ENCODE results near the gene IRAK3.

DNA sequence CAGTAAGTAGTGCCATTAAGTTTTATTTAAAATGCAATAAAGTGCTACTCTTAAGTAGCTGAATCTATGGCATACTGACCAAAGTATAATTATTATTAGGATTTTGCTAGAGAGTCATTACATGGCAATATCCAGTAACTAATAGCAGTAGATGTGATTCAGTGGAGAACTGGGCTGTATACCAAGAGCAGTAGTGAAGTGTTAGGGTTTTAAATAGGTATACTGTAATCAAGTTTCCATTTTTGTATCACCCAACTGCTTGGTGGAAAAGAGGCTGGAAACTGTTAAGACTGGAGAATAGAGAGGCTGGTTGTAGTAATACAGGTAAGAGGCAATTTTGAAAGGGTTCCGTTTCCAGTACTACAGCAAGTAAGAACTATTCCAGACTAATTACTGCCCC lies 45.1 kb upstream of the IRAK3 start:
- TF ChIP-seq POLR2A (IDR thresholded peaks at IDR 0.05; ENCODE audit: low read depth): no peak
- TF ChIP-seq, protein P1, sequence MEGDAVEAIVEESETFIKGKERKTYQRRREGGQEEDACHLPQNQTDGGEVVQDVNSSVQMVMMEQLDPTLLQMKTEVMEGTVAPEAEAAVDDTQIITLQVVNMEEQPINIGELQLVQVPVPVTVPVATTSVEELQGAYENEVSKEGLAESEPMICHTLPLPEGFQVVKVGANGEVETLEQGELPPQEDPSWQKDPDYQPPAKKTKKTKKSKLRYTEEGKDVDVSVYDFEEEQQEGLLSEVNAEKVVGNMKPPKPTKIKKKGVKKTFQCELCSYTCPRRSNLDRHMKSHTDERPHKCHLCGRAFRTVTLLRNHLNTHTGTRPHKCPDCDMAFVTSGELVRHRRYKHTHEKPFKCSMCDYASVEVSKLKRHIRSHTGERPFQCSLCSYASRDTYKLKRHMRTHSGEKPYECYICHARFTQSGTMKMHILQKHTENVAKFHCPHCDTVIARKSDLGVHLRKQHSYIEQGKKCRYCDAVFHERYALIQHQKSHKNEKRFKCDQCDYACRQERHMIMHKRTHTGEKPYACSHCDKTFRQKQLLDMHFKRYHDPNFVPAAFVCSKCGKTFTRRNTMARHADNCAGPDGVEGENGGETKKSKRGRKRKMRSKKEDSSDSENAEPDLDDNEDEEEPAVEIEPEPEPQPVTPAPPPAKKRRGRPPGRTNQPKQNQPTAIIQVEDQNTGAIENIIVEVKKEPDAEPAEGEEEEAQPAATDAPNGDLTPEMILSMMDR (IDR thresholded peaks at IDR 0.05): no peak
- no peak for TF ChIP-seq POLR2AphosphoS5 (IDR thresholded peaks at IDR 0.05)

Measured in esophagus muscularis mucosa (tissue), 3 donors.